ENCODE data around the gene SERPINB5.

DNA sequence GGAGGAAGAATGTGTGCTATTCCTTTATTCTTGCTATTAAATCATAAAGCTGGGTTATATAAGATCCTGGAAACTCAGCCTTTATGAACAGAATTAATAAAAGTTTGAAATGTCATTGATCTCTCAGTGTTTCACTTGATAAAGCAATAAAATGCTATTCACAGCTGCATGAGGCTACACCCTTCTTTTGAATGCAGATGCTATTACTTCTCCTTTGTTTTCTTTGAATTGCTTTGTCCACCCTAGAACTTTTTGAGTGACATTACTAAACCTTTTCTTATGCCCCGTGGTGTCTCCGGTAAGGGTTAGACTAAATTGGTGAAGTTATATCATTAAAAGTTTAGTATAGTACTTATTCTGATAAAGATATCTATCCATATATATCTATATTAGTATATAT lies 18.9 kb downstream of the SERPINB5 start:
- TF ChIP-seq POLR2A (IDR thresholded peaks at IDR 0.05) = no peak
- TF ChIP-seq, protein P1, sequence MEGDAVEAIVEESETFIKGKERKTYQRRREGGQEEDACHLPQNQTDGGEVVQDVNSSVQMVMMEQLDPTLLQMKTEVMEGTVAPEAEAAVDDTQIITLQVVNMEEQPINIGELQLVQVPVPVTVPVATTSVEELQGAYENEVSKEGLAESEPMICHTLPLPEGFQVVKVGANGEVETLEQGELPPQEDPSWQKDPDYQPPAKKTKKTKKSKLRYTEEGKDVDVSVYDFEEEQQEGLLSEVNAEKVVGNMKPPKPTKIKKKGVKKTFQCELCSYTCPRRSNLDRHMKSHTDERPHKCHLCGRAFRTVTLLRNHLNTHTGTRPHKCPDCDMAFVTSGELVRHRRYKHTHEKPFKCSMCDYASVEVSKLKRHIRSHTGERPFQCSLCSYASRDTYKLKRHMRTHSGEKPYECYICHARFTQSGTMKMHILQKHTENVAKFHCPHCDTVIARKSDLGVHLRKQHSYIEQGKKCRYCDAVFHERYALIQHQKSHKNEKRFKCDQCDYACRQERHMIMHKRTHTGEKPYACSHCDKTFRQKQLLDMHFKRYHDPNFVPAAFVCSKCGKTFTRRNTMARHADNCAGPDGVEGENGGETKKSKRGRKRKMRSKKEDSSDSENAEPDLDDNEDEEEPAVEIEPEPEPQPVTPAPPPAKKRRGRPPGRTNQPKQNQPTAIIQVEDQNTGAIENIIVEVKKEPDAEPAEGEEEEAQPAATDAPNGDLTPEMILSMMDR (IDR thresholded peaks at IDR 0.05) = no peak
